HepG2 (cell line): ENCODE measurements around the gene TTLL10. TPM values are rescaled to one million over a fixed set of nuclear protein-coding genes. Genes with fewer than 3 reads are reported as not detected.

Source experiments
- BCL3 ChIP-seq: sonication (generic); formaldehyde crosslinking; IDR thresholded peaks from 2 replicates; pipeline ENCODE4 v1.5.1; 2020; ENCODE audit warnings: mild to moderate bottlenecking, missing genetic modification reagents, moderate library complexity
- CHD2 ChIP-seq: IDR thresholded peaks from 2 replicates; pipeline ENCODE4 v1.6.1; 2011; ENCODE audit warnings: low read depth, low read length, improper control_type of control experiment
- HNRNPK ChIP-seq: fragments of 200-400 bp; formaldehyde crosslinking; IDR thresholded peaks from 2 replicates; pipeline ENCODE4 v1.6.1; 2018; ENCODE audit warnings: low read length, low read depth, moderate library complexity, mild to moderate bottlenecking; ENCODE audit not compliant: poor library complexity, severe bottlenecking
- KMT2B ChIP-seq: IDR thresholded peaks from 2 replicates; pipeline ENCODE4 v1.6.1; 2016; ENCODE audit warnings: missing genetic modification reagents, missing compliant biosample characterization
- MBNL3 ChIP-seq: fragments of 250-450 bp; sonication (Bioruptor Pico); conservative IDR thresholded peaks from 2 replicates; pipeline ENCODE4 v1.8.0; 2022; ENCODE audit warnings: mild to moderate bottlenecking, inconsistent platforms
- MXD3 ChIP-seq: IDR thresholded peaks from 2 replicates; pipeline ENCODE4 v1.6.1; 2016; ENCODE audit warnings: mild to moderate bottlenecking, missing biosample characterization, missing genetic modification reagents
- MYPOP ChIP-seq: sonication (generic); formaldehyde crosslinking; IDR thresholded peaks from 2 replicates; pipeline ENCODE4 v1.8.1; 2023; ENCODE audit warnings: mild to moderate bottlenecking, moderate library complexity, missing genetic modification reagents
- PREB ChIP-seq: sonication (generic); formaldehyde crosslinking; IDR thresholded peaks from 2 replicates; pipeline ENCODE4 v1.4.0; 2020; ENCODE audit warnings: missing genetic modification reagents
- SKIL ChIP-seq: sonication (generic); formaldehyde crosslinking; IDR thresholded peaks from 2 replicates; pipeline ENCODE4 v1.8.0; 2022; ENCODE audit warnings: missing genetic modification reagents, mild to moderate bottlenecking, moderate library complexity, borderline replicate concordance
- ZEB1 ChIP-seq: IDR thresholded peaks from 2 replicates; pipeline ENCODE4 v1.6.1; 2012; ENCODE audit warnings: mild to moderate bottlenecking, low read depth, inconsistent platforms; ENCODE audit not compliant: insufficient replicate concordance
- ZNF33B ChIP-seq: sonication (generic); formaldehyde crosslinking; IDR thresholded peaks from 2 replicates; pipeline ENCODE4 v1.5.1; 2020; ENCODE audit warnings: mild to moderate bottlenecking, missing genetic modification reagents
- ZNF34 ChIP-seq: sonication (generic); formaldehyde crosslinking; IDR thresholded peaks from 2 replicates; pipeline ENCODE4 v1.4.0; 2020; ENCODE audit warnings: mild to moderate bottlenecking, missing genetic modification reagents, borderline replicate concordance
- ZNF407 ChIP-seq: sonication (generic); formaldehyde crosslinking; IDR thresholded peaks from one replicate; pipeline ENCODE4 v1.5.1; 2020; ENCODE audit warnings: mild to moderate bottlenecking, missing genetic modification reagents; ENCODE audit errors: not compliant biosample characterization
- polyA plus RNA-seq, 8 experiments: library from polyadenylated mRNA; depleted of rRNA in 3 of 8; stranded (reverse) in 7 of 8; unstranded in 1 of 8; fragments of >200 nt; fragmentation: Illumina TruSeq in 4 of 8; extraction: Trizol in 4 of 8; gene quantifications; 2 replicates each; pipeline versions ENCODE4 v1.2.1 to v1.2.3, GENCODE V29; 2011 to 2016; ENCODE audit warnings: low read depth in 4 of 8, missing spikeins in 1 of 8, mixed read lengths in 1 of 8; ENCODE audit not compliant: insufficient read depth in 1 of 8
- total RNA-seq, 5 experiments: library from RNA; depleted of rRNA; stranded (reverse); fragments of >200 nt; fragmentation: Illumina TruSeq; extraction: Trizol; gene quantifications; 2 replicates each; pipeline ENCODE4 v1.2.3, GENCODE V29; 2016; ENCODE audit warnings: low read depth in 1 of 5

The TTLL10 gene
- total and polyA plus RNA-seq, 2 of the 13 experiments (the other 11 are each of a cell fraction or from before 2014, with no cell fraction given): not detected

GRCh38 chr1:1231400-1232207 lies 57.9 kb downstream of the TTLL10 start, which contains the start of gene SDF4 (continued):
- no peak; the same call in none of the 2 replicates for TF ChIP-seq MXD3 (CRISPR knock-in tag)
- TF ChIP-seq CHD2: no peak
- no peak for TF ChIP-seq ZEB1
- peak; percentile 35 for TF ChIP-seq HNRNPK
- TF ChIP-seq KMT2B (CRISPR knock-in tag): peak; percentile 66; the same call in 1 of the 2 replicates
- no peak; the same call in 1 of the 2 replicates for TF ChIP-seq MYPOP (CRISPR knock-in tag)
- peak; percentile 33; the same call in 1 of the 2 replicates for TF ChIP-seq BCL3 (CRISPR knock-in tag)
- TF ChIP-seq ZNF34 (CRISPR knock-in tag): no peak
- peak; percentile 52 for TF ChIP-seq ZNF407 (CRISPR knock-in tag)
- no peak for TF ChIP-seq ZNF33B (CRISPR knock-in tag)
- TF ChIP-seq PREB (CRISPR knock-in tag): no peak
- no peak for TF ChIP-seq SKIL (CRISPR knock-in tag)
- TF ChIP-seq MBNL3 (CRISPR knock-in tag): no peak
